ENCODE measurements around the gene SLC25A28. TPM values are rescaled to one million over a fixed set of nuclear protein-coding genes. Genes with fewer than 3 reads are reported as not detected.
"Not testable (repeated sequence)": the region's sequence is repeated elsewhere in the genome, so short reads cannot be mapped to it uniquely, and the experiment has no call there.

SLC25A28 gene
- total RNA-seq, 2 experiments from 2014 or later: 66.7 to 67.9 TPM

DNA sequence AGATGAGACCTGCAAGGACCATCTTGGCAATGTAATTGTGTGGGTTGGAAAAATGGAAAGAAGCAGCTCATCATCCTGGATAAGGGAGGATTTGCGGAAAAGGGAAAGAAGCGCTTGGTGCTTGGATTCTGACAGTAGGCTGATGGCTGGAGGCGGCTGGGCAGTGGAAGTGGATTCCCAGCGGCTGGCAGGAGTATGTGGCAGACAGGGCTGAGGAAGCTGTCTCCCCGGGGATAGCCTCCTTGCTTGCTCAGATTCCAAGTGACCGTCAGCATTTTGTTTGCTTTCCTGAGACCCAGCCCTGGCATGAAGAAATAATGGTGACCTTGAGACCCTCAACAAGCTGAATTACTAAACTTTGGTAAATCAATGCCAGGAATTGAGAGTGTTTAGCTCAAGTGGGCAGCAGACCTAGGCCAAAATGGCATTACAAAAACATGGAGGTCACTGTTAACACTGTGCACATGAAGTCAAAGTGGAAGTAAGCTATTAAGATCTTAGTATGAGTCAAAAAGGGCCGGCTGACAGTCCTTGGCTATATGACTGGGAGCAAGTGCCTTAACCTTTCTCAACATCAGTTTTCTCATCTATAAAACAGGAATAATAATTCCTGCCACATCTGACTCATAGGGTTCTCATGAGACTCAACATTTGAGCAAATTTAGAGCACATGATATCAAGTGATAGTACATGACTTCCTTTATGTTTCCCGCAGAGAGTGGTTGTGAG lies 21.3 kb downstream of the SLC25A28 start:
- CTCF ChIA-PET: interaction anchor here (1.0 kb wide), 1 partner anchor 13 kb away, joined by 4 read pairs; no protein-coding TSS in a partner anchor
- Mint-ChIP-seq H3K27me3 (peaks cover 10% of the 10 kb centered on the region), H3K4me3 (no peak overlapping the region), H3K4me1 (no peaks in the 10 kb centered on the region), H3K9me3 (no peaks in the 10 kb centered on the region), H3K36me3 (ENCODE audit: low read depth) (no peaks in the 10 kb centered on the region), H3K27ac (no peak overlapping the region)
- POLR2A ChIA-PET: no interaction called here
- DNase-seq: no peak

DNA sequence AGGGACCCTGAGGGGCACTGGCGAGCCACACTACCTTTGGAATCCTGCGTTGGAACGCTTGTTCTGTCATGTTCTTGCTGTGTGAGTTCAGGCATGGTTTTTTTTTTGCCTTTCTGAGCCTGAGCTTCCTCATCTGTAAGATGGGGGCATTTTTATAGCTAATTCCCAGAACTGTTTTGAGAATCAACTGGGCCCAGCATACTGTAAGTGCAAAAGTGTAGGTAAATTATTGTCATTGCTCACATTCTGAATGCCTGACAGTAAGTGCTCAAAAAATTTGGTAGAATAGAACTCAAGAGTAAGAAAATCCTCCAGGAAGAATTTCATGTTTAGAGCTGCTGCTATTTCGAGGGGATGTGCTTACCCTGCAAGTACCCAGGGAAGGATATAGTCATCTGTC lies 22.2 kb downstream of the SLC25A28 start:
- POLR2A ChIA-PET: no interaction called here
- DNase-seq: no peak
- H3K27ac Mint-ChIP-seq: no peak overlapping the region
- no peak overlapping the region for H3K4me3 Mint-ChIP-seq
- H3K36me3 Mint-ChIP-seq (ENCODE audit: low read depth): no peaks in the 10 kb centered on the region
- CTCF ChIA-PET: no interaction called here
- H3K27me3 Mint-ChIP-seq: peaks cover 12% of the 10 kb centered on the region
- no peaks in the 10 kb centered on the region for H3K4me1 Mint-ChIP-seq
- no peaks in the 10 kb centered on the region for H3K9me3 Mint-ChIP-seq

DNA sequence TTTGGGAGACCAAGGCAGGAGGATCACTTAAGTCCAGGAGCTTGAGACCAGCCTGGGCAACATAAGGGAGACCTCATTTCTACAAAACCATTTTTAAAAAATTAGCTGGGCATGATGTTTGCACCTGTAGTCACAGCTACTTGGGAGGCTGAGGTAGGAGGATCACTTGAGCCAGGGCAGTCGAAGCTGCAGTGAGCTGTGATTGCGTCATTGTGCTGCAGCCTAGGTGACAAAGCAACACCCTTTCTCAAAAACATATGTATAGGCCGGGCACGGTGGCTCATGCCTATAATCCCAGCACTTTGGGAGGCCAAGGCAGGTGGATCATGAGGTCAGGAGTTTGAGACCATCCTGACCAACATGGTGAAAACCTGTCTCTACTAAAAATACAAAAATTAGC lies 23.5 kb downstream of the SLC25A28 start:
- POLR2A ChIA-PET; H3K4me3 Mint-ChIP-seq; H3K4me1 Mint-ChIP-seq; H3K27me3 Mint-ChIP-seq; CTCF ChIA-PET; H3K36me3 Mint-ChIP-seq (ENCODE audit: low read depth); H3K27ac Mint-ChIP-seq; H3K9me3 Mint-ChIP-seq; DNase-seq: not testable (repeated sequence)

DNA sequence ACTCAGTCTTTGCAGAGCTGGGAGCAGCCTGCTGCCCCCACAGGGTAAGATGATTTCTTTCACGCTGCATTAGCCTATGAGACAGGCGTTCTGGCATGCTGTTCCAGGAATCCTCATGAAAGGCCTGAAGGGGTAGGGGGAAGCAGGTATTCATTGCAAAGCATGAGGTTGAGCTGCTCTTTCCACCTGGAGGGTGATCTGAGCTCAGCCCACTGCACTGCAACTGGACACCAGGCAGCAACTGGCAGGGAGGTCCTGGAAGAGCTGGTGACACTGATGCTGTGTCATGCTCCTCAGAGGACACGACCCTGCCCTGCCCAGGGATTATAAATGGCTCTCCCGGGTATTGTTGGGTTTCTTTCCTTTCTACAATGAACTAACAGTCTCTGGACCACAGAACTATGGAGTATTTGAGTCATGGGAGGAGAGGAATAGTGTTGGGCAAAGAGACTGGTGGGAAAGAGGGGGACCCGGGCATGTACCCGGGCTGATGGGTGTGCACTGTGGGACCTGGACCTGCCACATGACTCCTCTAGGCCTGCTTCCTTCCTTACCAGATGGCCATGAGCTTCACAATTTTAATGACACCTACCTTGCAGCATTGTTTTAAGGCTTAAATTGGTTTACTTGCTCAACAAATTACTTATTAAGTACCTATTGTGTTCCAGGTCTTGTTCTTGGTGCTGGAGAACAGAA lies 24.3 kb downstream of the SLC25A28 start:
- ChIA-PET POLR2A (interaction anchor here (0.9 kb wide), 1 partner anchor 23 kb away, joined by 3 read pairs; no protein-coding TSS in a partner anchor), CTCF (interaction anchor here (1.1 kb wide), 1 partner anchor 37 kb away, joined by 5 read pairs; no protein-coding TSS in a partner anchor)
- Mint-ChIP-seq H3K36me3 (ENCODE audit: low read depth) (no peaks in the 10 kb centered on the region), H3K27ac (no peak overlapping the region), H3K4me3 (no peak overlapping the region), H3K9me3 (no peaks in the 10 kb centered on the region), H3K27me3 (peaks cover 6% of the 10 kb centered on the region), H3K4me1 (no peaks in the 10 kb centered on the region)
- no peak for DNase-seq

DNA sequence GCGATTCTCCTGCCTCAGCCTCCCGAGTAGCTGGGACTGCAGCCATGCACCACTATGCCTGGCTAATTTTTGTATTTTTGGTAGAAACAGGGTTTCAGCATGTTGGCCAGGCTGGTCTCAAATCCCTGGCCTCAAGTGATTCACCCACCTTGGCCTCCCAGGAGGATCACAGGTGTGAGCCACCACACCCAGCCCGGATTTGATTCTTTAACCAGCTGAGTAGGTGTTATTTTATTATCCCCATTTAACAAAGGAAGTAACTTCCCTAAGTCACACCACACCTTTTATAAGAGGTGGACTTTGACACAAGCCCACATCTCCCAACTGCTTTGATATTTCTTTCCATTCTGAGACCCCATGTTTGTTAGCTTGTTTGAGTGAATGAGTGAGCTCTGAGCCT lies 25.0 kb downstream of the SLC25A28 start:
- ChIA-PET CTCF (interaction anchor here (1.1 kb wide), 1 partner anchor 36 kb away, joined by 5 read pairs; no protein-coding TSS in a partner anchor), POLR2A (interaction anchor here (0.9 kb wide), 1 partner anchor 24 kb away, joined by 3 read pairs; no protein-coding TSS in a partner anchor)
- no peaks in the 10 kb centered on the region for H3K4me1 Mint-ChIP-seq
- H3K9me3 Mint-ChIP-seq: no peaks in the 10 kb centered on the region
- H3K27ac Mint-ChIP-seq: no peak overlapping the region
- no peak overlapping the region for H3K4me3 Mint-ChIP-seq
- no peaks in the 10 kb centered on the region for H3K36me3 Mint-ChIP-seq (ENCODE audit: low read depth)
- no peak for DNase-seq
- H3K27me3 Mint-ChIP-seq: peaks cover 8% of the 10 kb centered on the region

DNA sequence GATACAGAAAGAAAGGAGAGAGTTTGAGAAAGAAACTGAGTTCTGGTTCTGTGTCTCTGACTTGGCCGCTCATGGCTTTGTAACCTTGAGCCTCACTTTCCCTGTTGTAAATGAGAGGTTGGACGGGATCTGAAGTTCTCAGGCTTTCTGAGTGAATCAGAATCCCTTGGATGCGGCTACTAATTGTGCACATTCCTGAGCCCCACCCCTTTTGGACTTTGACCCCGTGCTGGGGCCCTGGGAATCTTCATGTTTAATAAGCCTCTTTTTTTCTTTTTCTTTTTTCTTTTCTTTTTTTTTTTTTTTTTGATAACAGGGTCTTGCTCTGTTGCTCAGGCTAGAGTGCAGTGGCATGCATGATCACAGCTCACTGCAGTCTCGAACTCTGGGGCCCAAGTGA lies 26.9 kb downstream of the SLC25A28 start:
- no peak for DNase-seq
- ChIA-PET POLR2A (no interaction called here), CTCF (no interaction called here)
- Mint-ChIP-seq H3K36me3 (ENCODE audit: low read depth) (no peaks in the 10 kb centered on the region), H3K27me3 (peaks cover 4% of the 10 kb centered on the region), H3K4me3 (no peak overlapping the region), H3K9me3 (no peaks in the 10 kb centered on the region), H3K4me1 (no peaks in the 10 kb centered on the region), H3K27ac (no peak overlapping the region)

DNA sequence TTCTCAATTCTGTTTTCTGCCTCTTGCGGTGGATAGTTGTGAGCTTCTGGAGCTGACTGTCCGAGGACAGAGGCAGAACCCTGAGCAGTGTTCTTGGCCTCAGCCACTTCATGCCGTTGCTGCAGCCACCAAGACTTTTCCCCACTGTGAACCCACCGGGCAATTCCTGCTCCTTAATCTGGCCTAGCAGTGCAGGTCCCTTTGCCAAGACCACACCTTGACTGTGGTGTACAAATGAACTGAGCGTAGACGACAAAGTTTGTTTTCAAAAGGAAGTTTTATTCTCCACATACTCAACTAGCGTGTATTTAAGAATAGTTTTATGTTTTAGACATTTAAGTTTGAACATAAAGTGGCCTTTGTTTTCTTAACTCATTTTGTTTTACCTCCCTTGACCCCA lies 29.4 kb downstream of the SLC25A28 start:
- Mint-ChIP-seq H3K27me3 (peaks cover 14% of the 10 kb centered on the region), H3K27ac (no peak overlapping the region), H3K36me3 (ENCODE audit: low read depth) (no peaks in the 10 kb centered on the region), H3K9me3 (no peaks in the 10 kb centered on the region), H3K4me1 (no peaks in the 10 kb centered on the region), H3K4me3 (no peak overlapping the region)
- POLR2A ChIA-PET: no interaction called here
- CTCF ChIA-PET: interaction anchor here (1.0 kb wide), 1 partner anchor 155 kb away, joined by 3 read pairs; no protein-coding TSS in a partner anchor
- DNase-seq: no peak

DNA sequence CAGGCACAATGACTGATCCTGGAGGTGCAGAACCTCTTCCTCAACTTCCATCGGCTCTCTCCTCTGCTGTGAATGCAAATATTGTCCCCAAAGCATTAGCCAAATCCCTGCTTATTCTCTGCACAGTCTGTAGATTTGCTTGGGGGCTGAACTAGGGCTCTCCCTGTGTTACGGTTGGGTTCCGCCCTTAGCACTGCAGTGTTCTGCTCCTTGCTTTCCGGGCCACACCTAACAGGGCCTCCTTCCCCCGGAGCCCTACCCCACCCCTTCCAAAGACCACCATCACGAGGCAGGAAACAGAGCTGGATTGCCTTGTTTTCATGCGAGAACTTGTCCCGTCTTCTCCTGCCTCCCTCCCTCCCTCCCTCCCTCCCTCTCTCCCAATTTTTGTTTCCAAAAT lies 36.6 kb downstream of the SLC25A28 start:
- Mint-ChIP-seq H3K36me3 (ENCODE audit: low read depth) (no peaks in the 10 kb centered on the region), H3K4me1 (no peaks in the 10 kb centered on the region), H3K27me3 (peaks cover 15% of the 10 kb centered on the region), H3K9me3 (no peaks in the 10 kb centered on the region), H3K4me3 (no peak overlapping the region), H3K27ac (no peak overlapping the region)
- CTCF ChIA-PET: no interaction called here
- no peak for DNase-seq
- POLR2A ChIA-PET: no interaction called here

DNA sequence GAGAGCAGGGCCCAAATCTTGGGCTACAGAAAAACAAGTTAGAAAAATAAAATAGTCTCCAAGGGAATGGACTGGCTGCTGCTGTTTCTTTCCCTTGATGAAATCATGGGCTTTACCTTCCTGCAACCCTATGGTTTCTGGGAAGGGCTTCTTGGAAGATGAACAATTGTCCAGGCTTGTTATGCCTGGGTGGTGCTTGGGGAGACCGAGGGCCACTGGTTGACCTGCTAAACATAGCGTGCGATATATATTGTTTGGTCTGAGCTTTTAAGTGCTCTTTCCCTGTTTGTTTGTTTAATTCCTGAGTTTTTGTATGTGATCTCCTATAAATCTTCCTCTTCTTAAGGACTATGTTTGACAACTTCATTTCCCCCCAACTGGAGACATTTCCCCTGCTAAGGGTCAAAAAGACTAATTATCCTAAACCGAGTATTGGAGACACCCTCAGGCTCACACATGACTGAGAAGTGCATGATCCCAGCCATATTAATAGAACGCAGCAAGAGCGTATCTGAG lies 37.9 kb downstream of the SLC25A28 start:
- ChIA-PET CTCF (no interaction called here), POLR2A (no interaction called here)
- no peaks in the 10 kb centered on the region for H3K4me1 Mint-ChIP-seq
- no peak overlapping the region for H3K27ac Mint-ChIP-seq
- H3K9me3 Mint-ChIP-seq: no peaks in the 10 kb centered on the region
- peaks cover 9% of the 10 kb centered on the region for H3K27me3 Mint-ChIP-seq
- no peak overlapping the region for H3K4me3 Mint-ChIP-seq
- no peak for DNase-seq
- H3K36me3 Mint-ChIP-seq (ENCODE audit: low read depth): no peaks in the 10 kb centered on the region

DNA sequence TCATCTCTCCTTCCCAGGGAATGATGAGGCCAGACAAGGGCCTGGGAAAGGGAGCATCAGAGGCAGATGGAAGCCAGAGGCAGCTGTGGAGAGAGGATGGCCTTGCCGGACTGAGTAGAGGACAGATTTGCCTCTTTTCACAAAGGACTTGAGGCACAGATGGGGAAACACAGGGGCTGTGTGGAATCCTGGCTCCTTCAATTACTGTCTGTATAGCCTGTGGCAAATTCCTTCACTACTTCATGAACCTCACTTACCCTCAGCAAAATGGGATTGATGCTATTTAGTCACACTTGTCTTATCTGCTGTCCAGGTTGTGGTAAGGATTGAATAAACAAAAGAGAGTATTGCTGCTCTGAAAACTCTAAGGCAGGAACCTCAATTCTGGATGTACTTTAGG lies 40.3 kb downstream of the SLC25A28 start:
- DNase-seq: no peak
- H3K4me1 Mint-ChIP-seq: no peaks in the 10 kb centered on the region
- no peaks in the 10 kb centered on the region for H3K36me3 Mint-ChIP-seq (ENCODE audit: low read depth)

DNA sequence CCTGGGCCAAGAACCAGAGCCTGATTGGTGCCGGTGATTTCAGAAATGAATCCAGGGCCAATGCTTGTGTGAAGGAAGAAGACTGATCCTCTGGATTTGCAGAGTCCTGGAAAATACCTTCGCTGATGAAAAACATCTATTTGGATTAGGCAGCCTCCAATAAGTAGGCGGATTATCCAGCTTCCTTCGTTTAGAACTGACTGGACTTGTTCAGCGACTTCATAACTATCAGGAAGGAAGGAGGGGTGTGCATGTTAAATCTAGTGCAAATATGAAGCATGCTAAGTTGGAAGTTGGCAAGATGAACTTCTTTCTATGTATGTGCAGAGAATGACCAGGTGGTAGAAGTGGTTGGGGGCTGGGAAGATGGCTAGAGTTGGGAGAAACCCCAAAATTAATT lies 46.4 kb downstream of the SLC25A28 start:
- no peak for DNase-seq
- Mint-ChIP-seq H3K9me3 (no peaks in the 10 kb centered on the region), H3K27me3 (peaks cover 10% of the 10 kb centered on the region), H3K4me1 (no peaks in the 10 kb centered on the region), H3K4me3 (no peak overlapping the region), H3K27ac (no peak overlapping the region), H3K36me3 (ENCODE audit: low read depth) (no peaks in the 10 kb centered on the region)
- ChIA-PET CTCF (interaction anchor here (0.9 to 1.1 kb wide), 2 partner anchors 16 to 138 kb away, joined by 3 to 5 read pairs; no protein-coding TSS in a partner anchor), POLR2A (no interaction called here)

More for the DNA sequence above, 40.3 kb downstream of the SLC25A28 start:
- Mint-ChIP-seq H3K27ac (no peak overlapping the region), H3K27me3 (peaks cover 6% of the 10 kb centered on the region), H3K9me3 (no peaks in the 10 kb centered on the region), H3K4me3 (no peak overlapping the region)
- ChIA-PET CTCF (no interaction called here), POLR2A (no interaction called here)

DNA sequence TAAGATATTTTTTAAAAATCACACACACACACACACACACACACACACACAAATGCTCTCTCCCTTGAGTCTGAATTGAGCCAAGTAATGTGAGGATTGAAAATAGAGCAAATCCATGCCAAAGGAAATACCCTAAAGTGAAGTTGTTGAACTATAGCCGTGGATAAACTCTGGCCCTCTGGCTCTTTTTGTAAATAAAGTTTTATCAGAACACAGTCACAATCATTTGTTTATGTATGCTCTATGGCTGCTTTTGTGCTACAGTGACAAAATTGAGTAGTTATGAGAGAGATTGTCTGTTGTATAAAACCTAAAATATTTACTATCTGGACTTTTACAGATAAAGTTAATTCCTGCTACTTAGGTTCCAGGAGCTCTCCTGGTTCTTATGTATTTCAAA lies 48.4 kb downstream of the SLC25A28 start:
- Mint-ChIP-seq H3K27ac (no peak overlapping the region), H3K9me3 (no peaks in the 10 kb centered on the region), H3K4me1 (no peaks in the 10 kb centered on the region), H3K4me3 (no peak overlapping the region), H3K36me3 (ENCODE audit: low read depth) (no peaks in the 10 kb centered on the region), H3K27me3 (peaks cover 16% of the 10 kb centered on the region)
- no peak for DNase-seq
- CTCF ChIA-PET: interaction anchor here (0.8 kb wide), 1 partner anchor 11 kb away, joined by 3 read pairs; no protein-coding TSS in a partner anchor
- POLR2A ChIA-PET: no interaction called here

DNA sequence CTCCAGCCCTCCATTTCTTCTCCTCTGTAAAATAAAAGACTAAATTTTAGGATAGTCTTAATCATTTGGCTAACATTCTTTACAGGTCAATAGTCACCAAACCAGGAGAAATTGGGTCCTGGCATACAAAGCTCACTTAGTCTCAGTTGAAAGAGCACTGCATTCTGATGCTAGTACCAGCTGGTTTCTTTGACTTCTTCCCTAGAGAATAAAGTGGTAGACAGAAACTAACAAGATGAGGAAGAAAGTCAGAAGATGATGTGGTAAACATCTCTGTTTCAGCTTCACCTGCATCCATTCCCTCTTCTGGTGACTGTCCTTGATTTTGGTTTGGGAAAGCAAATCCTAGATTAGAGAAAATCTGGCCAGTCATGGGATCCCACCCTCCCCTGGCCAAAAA lies 50.3 kb downstream of the SLC25A28 start:
- Mint-ChIP-seq H3K36me3 (ENCODE audit: low read depth) (no peaks in the 10 kb centered on the region), H3K27me3 (peaks cover 22% of the 10 kb centered on the region), H3K9me3 (no peaks in the 10 kb centered on the region), H3K4me1 (no peaks in the 10 kb centered on the region), H3K4me3 (no peak overlapping the region), H3K27ac (no peak overlapping the region)
- CTCF ChIA-PET: interaction anchor here (1.1 kb wide), 1 partner anchor 10 kb away, joined by 4 read pairs; no protein-coding TSS in a partner anchor
- POLR2A ChIA-PET: no interaction called here
- DNase-seq: no peak
